GM23338 (cell line): ENCODE measurements around the gene C15orf62. TPM values are rescaled to one million over a fixed set of nuclear protein-coding genes. Genes with fewer than 3 reads are reported as not detected.
A peak's percentile ranks its signal among the peaks of the same experiment; 100 is the strongest.

Experiments used
- ATAC-seq: fragments of 200-7000 bp; cut with Tn5 transposase; 3 replicates; pipeline ENCODE4 v1.9.1; 2020
- DNase-seq: peaks from one replicate; pipeline ENCODE4 v3.0.0-alpha.2; 2015; ENCODE audit warnings: low spot score
- H2AFZ ChIP-seq: fragments of 200-600 bp; sonication (generic); 2 replicates; pipeline ENCODE4 v1.8.0; 2016; ENCODE audit warnings: antibody characterized with exemption, mild to moderate bottlenecking, moderate library complexity
- H3F3A ChIP-seq: fragments of 200-600 bp; sonication (generic); replicated peaks from 2 replicates; pipeline ENCODE4 v1.8.0; 2017; ENCODE audit warnings: antibody characterized with exemption, mixed run types, low read depth
- H3K27ac ChIP-seq: fragments of 200-600 bp; sonication (generic); 2 replicates; pipeline ENCODE4 v1.6.1; 2016; ENCODE audit warnings: low read depth
- H3K27me3 ChIP-seq: fragments of 200-600 bp; sonication (generic); 2 replicates; pipeline ENCODE4 v1.8.0; 2016; ENCODE audit warnings: mild to moderate bottlenecking, mixed run types, moderate library complexity; ENCODE audit not compliant: insufficient read depth
- H3K36me3 ChIP-seq: fragments of 200-600 bp; sonication (generic); 2 replicates; pipeline ENCODE4 v1.8.0; 2016; ENCODE audit warnings: mild to moderate bottlenecking; ENCODE audit not compliant: insufficient read depth
- H3K4me1 ChIP-seq: fragments of 200-600 bp; sonication (generic); 2 replicates; pipeline ENCODE4 v1.8.0; 2016; ENCODE audit warnings: mild to moderate bottlenecking, moderate library complexity; ENCODE audit not compliant: insufficient read depth
- H3K4me2 ChIP-seq: fragments of 200-600 bp; sonication (generic); 2 replicates; pipeline ENCODE4 v1.7.1; 2017; ENCODE audit warnings: mixed run types
- H3K4me3 ChIP-seq: fragments of 200-600 bp; sonication (generic); 2 replicates; pipeline ENCODE4 v1.6.1; 2016; ENCODE audit warnings: mixed run types
- H3K79me2 ChIP-seq: fragments of 200-600 bp; sonication (generic); replicated peaks from 2 replicates; pipeline ENCODE4 v1.8.0; 2017; ENCODE audit warnings: mild to moderate bottlenecking; ENCODE audit not compliant: insufficient read depth
- H3K9me2 ChIP-seq: fragments of 200-600 bp; sonication (generic); 2 replicates; pipeline ENCODE4 v1.8.0; 2017; ENCODE audit not compliant: insufficient read depth
- H4K20me1 ChIP-seq: fragments of 200-600 bp; sonication (generic); replicated peaks from 2 replicates; pipeline ENCODE4 v1.8.0; 2017; ENCODE audit warnings: mild to moderate bottlenecking; ENCODE audit not compliant: insufficient read depth
- H3K27ac Mint-ChIP-seq: 2 replicates; pipeline ENCODE4 v1.8.0; 2020; ENCODE audit warnings: inconsistent platforms, mild to moderate bottlenecking, moderate library complexity, mixed read lengths
- H3K27me3 Mint-ChIP-seq: 3 replicates; pipeline ENCODE4 v1.8.0; 2022; ENCODE audit warnings: low read depth, mild to moderate bottlenecking, moderate library complexity, mixed read lengths, inconsistent platforms; ENCODE audit not compliant: insufficient read depth, poor library complexity
- H3K36me3 Mint-ChIP-seq: 3 replicates; pipeline ENCODE4 v1.8.0; 2021; ENCODE audit warnings: low read depth, mild to moderate bottlenecking, inconsistent platforms, moderate library complexity, mixed read lengths
- H3K4me1 Mint-ChIP-seq: 3 replicates; pipeline ENCODE4 v1.8.0; 2020; ENCODE audit warnings: mild to moderate bottlenecking, inconsistent platforms, mixed read lengths
- H3K4me3 Mint-ChIP-seq: 3 replicates; pipeline ENCODE4 v1.8.0; 2021; ENCODE audit warnings: moderate library complexity, mild to moderate bottlenecking, inconsistent platforms, mixed read lengths
- H3K9me3 Mint-ChIP-seq: 3 replicates; pipeline ENCODE4 v1.8.0; 2020; ENCODE audit warnings: moderate library complexity, mild to moderate bottlenecking, inconsistent platforms, mixed read lengths
- CREB1 ChIP-seq: fragments of 250-450 bp; sonication (Bioruptor Pico); IDR thresholded peaks from 2 replicates; pipeline ENCODE4 v1.5.0; 2020; ENCODE audit warnings: low read depth, mild to moderate bottlenecking, moderate library complexity
- EZH2 ChIP-seq: fragments of 200-600 bp; sonication (generic); IDR thresholded peaks from one replicate; pipeline ENCODE4 v1.8.0; 2017; ENCODE audit warnings: antibody characterized with exemption, mild to moderate bottlenecking, low read depth; ENCODE audit not compliant: unreplicated experiment
- EZH2phosphoT487 ChIP-seq: fragments of 200-600 bp; sonication (generic); IDR thresholded peaks from one replicate; pipeline ENCODE4 v1.8.1; 2018; ENCODE audit warnings: antibody characterized with exemption; ENCODE audit not compliant: unreplicated experiment
- JUNB ChIP-seq: IDR thresholded peaks from one replicate; pipeline ENCODE4 v1.6.1; 2016; ENCODE audit warnings: antibody characterized with exemption; ENCODE audit not compliant: unreplicated experiment
- NANOG ChIP-seq: IDR thresholded peaks from 2 replicates; pipeline ENCODE4 v1.6.1; 2016; ENCODE audit warnings: antibody characterized with exemption, borderline replicate concordance
- POLR2AphosphoS5 ChIP-seq: IDR thresholded peaks from 2 replicates; pipeline ENCODE4 v1.6.1; 2016; ENCODE audit warnings: antibody characterized with exemption, low read depth
- STAT1 ChIP-seq: IDR thresholded peaks from one replicate; pipeline ENCODE4 v1.6.1; 2016; ENCODE audit warnings: antibody characterized with exemption; ENCODE audit not compliant: unreplicated experiment
- ZNF114 ChIP-seq: fragments of 250-450 bp; sonication (Bioruptor Pico); IDR thresholded peaks from 2 replicates; pipeline ENCODE4 v1.5.0; 2020; ENCODE audit warnings: mild to moderate bottlenecking, moderate library complexity
- ZNF331 ChIP-seq: fragments of 250-450 bp; sonication (Bioruptor Pico); IDR thresholded peaks from 2 replicates; pipeline ENCODE4 v1.5.0; 2020; ENCODE audit warnings: low read depth, mild to moderate bottlenecking, moderate library complexity
- polyA plus RNA-seq: library from polyadenylated mRNA; unstranded; fragments of >200 nt; fragmentation: Nextera tagmentation; extraction: Ambion mirVana; gene quantifications from 2 replicates; pipeline ENCODE4 v1.2.1, GENCODE V29; 2016
- total RNA-seq: library from RNA; depleted of rRNA; stranded (reverse); fragments of >200 nt; shearing (Covaris generic); gene quantifications from 2 replicates; pipeline ENCODE4 v1.2.3, GENCODE V29; 2014
- TF ChIP-seq, protein P1 (sequence below), 2 experiments: fragments of 200-600 bp in 1 of 2; sonication (generic) in 1 of 2; conservative IDR thresholded peaks; 2 replicates each; pipeline versions ENCODE4 v1.5.1 to v1.6.1; 2016 to 2017; ENCODE audit warnings: antibody characterized with exemption in 2 of 2, low read depth in 2 of 2, mild to moderate bottlenecking in 2 of 2, moderate library complexity in 1 of 2
- TF ChIP-seq, protein P2 (sequence below): IDR thresholded peaks from one replicate; pipeline ENCODE4 v1.6.1; 2018; ENCODE audit warnings: antibody characterized with exemption; ENCODE audit not compliant: unreplicated experiment
- TF ChIP-seq, protein P3 (sequence below): IDR thresholded peaks from 2 replicates; pipeline ENCODE4 v1.6.1; 2016; ENCODE audit warnings: antibody characterized with exemption
- TF ChIP-seq, protein P4 (sequence below): fragments of 250-450 bp; sonication (Bioruptor Pico); IDR thresholded peaks from 2 replicates; pipeline ENCODE4 v1.5.0; 2020; ENCODE audit warnings: mild to moderate bottlenecking, moderate library complexity

C15orf62 gene
- total and polyA plus RNA-seq, 2 experiments from 2014 or later = 0.16 to 0.80 TPM

- peaks cover 30% of the 10 kb centered on the region for H3K36me3 ChIP-seq
- DNase-seq (peak; percentile 80), ATAC-seq (peak; percentile 83)
- no peaks in the 10 kb centered on the region for H3K9me3 Mint-ChIP-seq
- H3K4me2 ChIP-seq = peak overlapping the region; percentile 56
- no peak for TF ChIP-seq POLR2AphosphoS5
- TF ChIP-seq, protein P1, sequence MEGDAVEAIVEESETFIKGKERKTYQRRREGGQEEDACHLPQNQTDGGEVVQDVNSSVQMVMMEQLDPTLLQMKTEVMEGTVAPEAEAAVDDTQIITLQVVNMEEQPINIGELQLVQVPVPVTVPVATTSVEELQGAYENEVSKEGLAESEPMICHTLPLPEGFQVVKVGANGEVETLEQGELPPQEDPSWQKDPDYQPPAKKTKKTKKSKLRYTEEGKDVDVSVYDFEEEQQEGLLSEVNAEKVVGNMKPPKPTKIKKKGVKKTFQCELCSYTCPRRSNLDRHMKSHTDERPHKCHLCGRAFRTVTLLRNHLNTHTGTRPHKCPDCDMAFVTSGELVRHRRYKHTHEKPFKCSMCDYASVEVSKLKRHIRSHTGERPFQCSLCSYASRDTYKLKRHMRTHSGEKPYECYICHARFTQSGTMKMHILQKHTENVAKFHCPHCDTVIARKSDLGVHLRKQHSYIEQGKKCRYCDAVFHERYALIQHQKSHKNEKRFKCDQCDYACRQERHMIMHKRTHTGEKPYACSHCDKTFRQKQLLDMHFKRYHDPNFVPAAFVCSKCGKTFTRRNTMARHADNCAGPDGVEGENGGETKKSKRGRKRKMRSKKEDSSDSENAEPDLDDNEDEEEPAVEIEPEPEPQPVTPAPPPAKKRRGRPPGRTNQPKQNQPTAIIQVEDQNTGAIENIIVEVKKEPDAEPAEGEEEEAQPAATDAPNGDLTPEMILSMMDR (conservative IDR thresholded peaks at IDR 0.05; ENCODE audit: low read depth in 2 of 2) = no peak
- TF ChIP-seq STAT1 = no peak
- TF ChIP-seq, protein P2, sequence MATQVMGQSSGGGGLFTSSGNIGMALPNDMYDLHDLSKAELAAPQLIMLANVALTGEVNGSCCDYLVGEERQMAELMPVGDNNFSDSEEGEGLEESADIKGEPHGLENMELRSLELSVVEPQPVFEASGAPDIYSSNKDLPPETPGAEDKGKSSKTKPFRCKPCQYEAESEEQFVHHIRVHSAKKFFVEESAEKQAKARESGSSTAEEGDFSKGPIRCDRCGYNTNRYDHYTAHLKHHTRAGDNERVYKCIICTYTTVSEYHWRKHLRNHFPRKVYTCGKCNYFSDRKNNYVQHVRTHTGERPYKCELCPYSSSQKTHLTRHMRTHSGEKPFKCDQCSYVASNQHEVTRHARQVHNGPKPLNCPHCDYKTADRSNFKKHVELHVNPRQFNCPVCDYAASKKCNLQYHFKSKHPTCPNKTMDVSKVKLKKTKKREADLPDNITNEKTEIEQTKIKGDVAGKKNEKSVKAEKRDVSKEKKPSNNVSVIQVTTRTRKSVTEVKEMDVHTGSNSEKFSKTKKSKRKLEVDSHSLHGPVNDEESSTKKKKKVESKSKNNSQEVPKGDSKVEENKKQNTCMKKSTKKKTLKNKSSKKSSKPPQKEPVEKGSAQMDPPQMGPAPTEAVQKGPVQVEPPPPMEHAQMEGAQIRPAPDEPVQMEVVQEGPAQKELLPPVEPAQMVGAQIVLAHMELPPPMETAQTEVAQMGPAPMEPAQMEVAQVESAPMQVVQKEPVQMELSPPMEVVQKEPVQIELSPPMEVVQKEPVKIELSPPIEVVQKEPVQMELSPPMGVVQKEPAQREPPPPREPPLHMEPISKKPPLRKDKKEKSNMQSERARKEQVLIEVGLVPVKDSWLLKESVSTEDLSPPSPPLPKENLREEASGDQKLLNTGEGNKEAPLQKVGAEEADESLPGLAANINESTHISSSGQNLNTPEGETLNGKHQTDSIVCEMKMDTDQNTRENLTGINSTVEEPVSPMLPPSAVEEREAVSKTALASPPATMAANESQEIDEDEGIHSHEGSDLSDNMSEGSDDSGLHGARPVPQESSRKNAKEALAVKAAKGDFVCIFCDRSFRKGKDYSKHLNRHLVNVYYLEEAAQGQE = no peak
- no peak for TF ChIP-seq ZNF114 (CRISPR knock-in tag)
- no peak for TF ChIP-seq EZH2
- TF ChIP-seq JUNB = no peak
- TF ChIP-seq EZH2phosphoT487 = no peak
- no peak for TF ChIP-seq CREB1 (CRISPR knock-in tag)
- TF ChIP-seq, protein P3, sequence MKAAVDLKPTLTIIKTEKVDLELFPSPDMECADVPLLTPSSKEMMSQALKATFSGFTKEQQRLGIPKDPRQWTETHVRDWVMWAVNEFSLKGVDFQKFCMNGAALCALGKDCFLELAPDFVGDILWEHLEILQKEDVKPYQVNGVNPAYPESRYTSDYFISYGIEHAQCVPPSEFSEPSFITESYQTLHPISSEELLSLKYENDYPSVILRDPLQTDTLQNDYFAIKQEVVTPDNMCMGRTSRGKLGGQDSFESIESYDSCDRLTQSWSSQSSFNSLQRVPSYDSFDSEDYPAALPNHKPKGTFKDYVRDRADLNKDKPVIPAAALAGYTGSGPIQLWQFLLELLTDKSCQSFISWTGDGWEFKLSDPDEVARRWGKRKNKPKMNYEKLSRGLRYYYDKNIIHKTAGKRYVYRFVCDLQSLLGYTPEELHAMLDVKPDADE = no peak
- TF ChIP-seq, protein P4, sequence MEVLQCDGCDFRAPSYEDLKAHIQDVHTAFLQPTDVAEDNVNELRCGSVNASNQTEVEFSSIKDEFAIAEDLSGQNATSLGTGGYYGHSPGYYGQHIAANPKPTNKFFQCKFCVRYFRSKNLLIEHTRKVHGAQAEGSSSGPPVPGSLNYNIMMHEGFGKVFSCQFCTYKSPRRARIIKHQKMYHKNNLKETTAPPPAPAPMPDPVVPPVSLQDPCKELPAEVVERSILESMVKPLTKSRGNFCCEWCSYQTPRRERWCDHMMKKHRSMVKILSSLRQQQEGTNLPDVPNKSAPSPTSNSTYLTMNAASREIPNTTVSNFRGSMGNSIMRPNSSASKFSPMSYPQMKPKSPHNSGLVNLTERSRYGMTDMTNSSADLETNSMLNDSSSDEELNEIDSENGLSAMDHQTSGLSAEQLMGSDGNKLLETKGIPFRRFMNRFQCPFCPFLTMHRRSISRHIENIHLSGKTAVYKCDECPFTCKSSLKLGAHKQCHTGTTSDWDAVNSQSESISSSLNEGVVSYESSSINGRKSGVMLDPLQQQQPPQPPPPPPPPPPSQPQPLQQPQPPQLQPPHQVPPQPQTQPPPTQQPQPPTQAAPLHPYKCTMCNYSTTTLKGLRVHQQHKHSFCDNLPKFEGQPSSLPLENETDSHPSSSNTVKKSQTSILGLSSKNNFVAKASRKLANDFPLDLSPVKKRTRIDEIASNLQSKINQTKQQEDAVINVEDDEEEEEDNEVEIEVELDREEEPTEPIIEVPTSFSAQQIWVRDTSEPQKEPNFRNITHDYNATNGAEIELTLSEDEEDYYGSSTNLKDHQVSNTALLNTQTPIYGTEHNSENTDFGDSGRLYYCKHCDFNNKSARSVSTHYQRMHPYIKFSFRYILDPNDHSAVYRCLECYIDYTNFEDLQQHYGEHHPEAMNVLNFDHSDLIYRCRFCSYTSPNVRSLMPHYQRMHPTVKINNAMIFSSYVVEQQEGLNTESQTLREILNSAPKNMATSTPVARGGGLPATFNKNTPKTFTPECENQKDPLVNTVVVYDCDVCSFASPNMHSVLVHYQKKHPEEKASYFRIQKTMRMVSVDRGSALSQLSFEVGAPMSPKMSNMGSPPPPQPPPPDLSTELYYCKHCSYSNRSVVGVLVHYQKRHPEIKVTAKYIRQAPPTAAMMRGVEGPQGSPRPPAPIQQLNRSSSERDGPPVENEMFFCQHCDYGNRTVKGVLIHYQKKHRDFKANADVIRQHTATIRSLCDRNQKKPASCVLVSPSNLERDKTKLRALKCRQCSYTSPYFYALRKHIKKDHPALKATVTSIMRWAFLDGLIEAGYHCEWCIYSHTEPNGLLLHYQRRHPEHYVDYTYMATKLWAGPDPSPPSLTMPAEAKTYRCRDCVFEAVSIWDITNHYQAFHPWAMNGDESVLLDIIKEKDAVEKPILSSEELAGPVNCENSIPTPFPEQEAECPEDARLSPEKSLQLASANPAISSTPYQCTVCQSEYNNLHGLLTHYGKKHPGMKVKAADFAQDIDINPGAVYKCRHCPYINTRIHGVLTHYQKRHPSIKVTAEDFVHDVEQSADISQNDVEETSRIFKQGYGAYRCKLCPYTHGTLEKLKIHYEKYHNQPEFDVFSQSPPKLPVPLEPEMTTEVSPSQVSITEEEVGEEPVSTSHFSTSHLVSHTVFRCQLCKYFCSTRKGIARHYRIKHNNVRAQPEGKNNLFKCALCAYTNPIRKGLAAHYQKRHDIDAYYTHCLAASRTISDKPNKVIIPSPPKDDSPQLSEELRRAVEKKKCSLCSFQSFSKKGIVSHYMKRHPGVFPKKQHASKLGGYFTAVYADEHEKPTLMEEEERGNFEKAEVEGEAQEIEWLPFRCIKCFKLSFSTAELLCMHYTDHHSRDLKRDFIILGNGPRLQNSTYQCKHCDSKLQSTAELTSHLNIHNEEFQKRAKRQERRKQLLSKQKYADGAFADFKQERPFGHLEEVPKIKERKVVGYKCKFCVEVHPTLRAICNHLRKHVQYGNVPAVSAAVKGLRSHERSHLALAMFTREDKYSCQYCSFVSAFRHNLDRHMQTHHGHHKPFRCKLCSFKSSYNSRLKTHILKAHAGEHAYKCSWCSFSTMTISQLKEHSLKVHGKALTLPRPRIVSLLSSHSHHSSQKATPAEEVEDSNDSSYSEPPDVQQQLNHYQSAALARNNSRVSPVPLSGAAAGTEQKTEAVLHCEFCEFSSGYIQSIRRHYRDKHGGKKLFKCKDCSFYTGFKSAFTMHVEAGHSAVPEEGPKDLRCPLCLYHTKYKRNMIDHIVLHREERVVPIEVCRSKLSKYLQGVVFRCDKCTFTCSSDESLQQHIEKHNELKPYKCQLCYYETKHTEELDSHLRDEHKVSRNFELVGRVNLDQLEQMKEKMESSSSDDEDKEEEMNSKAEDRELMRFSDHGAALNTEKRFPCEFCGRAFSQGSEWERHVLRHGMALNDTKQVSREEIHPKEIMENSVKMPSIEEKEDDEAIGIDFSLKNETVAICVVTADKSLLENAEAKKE (CRISPR knock-in tag) = no peak
- no peak for TF ChIP-seq ZNF331 (CRISPR knock-in tag)
- TF ChIP-seq NANOG = no peak
- no peaks in the 10 kb centered on the region for H3K27me3 ChIP-seq
- H3K79me2 ChIP-seq = no peaks in the 10 kb centered on the region
- peaks cover 9% of the 10 kb centered on the region for H3K27me3 Mint-ChIP-seq
- 0 out of 2 replicates have a peak, but pooled peaks cover 9% of the 10 kb centered on the region for H3F3A ChIP-seq
- peaks cover 35% of the 10 kb centered on the region for H3K4me1 Mint-ChIP-seq
- H4K20me1 ChIP-seq = peaks cover 10% of the 10 kb centered on the region; the same call in 1 of the 2 replicates
- H3K4me1 ChIP-seq = peaks cover 27% of the 10 kb centered on the region
- H3K4me3 ChIP-seq = no peak overlapping the region
- H3K9me2 ChIP-seq = no peaks in the 10 kb centered on the region
- no peak overlapping the region for H2AFZ ChIP-seq
- H3K27ac ChIP-seq = peak overlapping the region; percentile 69
- H3K4me3 Mint-ChIP-seq = peak overlapping the region; percentile 53; the same call in 2 of the 3 replicates
- peak overlapping the region; percentile 90 for H3K27ac Mint-ChIP-seq
- peaks cover 66% of the 10 kb centered on the region for H3K36me3 Mint-ChIP-seq
Observed at GRCh38 chr15:40739047-40739446, 30.7 kb upstream of the C15orf62 start.
